Esophagus muscularis mucosa (tissue), 4 donors: ENCODE data around the gene HIRA. TPM values are rescaled to one million over a fixed set of nuclear protein-coding genes. Genes with fewer than 3 reads are reported as not detected.
"Not testable (repeated sequence)": the region's sequence is repeated elsewhere in the genome, so short reads cannot be mapped to it uniquely, and the experiment has no call there.

Experiments
- DNase-seq: peaks from one replicate; pipeline ENCODE4 v3.0.0-alpha.2; 2017; ENCODE audit errors: extremely low spot score
- H3K27ac ChIP-seq, 4 donors: fragments of 200-600 bp; sonication (generic); replicated peaks in 1 of 4; 1 replicate in 3 of 4; 2 replicates in 1 of 4; pipeline ENCODE4 v1.5.1; 2016 to 2019; ENCODE audit warnings: mild to moderate bottlenecking in 1 of 4
- H3K27me3 ChIP-seq, 4 donors: fragments of 200-600 bp; sonication (generic); one replicate each; pipeline versions ENCODE4 v1.5.1 to v1.6.0; 2016 to 2019
- H3K36me3 ChIP-seq, 4 donors: fragments of 200-600 bp; sonication (generic); one replicate each; pipeline ENCODE4 v1.5.1; 2016 to 2019
- H3K4me1 ChIP-seq, 4 donors: fragments of 200-600 bp; sonication (generic); one replicate each; pipeline ENCODE4 v1.5.1; 2016 to 2019
- H3K4me3 ChIP-seq, 4 donors: fragments of 200-600 bp; sonication (generic); 1 replicate in 2 of 4; 2 replicates in 2 of 4; pipeline ENCODE4 v1.5.1; 2016 to 2019; ENCODE audit warnings: mild to moderate bottlenecking in 4 of 4, moderate library complexity in 1 of 4
- H3K9me3 ChIP-seq, 4 donors: fragments of 200-600 bp; sonication (generic); 1 replicate in 3 of 4; 2 replicates in 1 of 4; pipeline ENCODE4 v1.5.1; 2016 to 2019
- EP300 ChIP-seq: sonication (generic); formaldehyde crosslinking; IDR thresholded peaks from one replicate; pipeline ENCODE4 v1.6.1; 2017; ENCODE audit warnings: antibody characterized with exemption
- POLR2A ChIP-seq: fragments of 450-650 bp; IDR thresholded peaks from one replicate; pipeline ENCODE4 v1.6.1; 2017; ENCODE audit warnings: antibody characterized with exemption, moderate library complexity, mild to moderate bottlenecking, low read depth
- POLR2AphosphoS5 ChIP-seq, 2 donors: sonication (generic); formaldehyde crosslinking; IDR thresholded peaks; one replicate each; pipeline ENCODE4 v1.6.1; 2017; ENCODE audit warnings: antibody characterized with exemption in 2 of 2
- WGBS: methylation state at CpG from one replicate; pipeline ENCODE4 v1.1.5; 2018; 5-methylcytosine and 5-hydroxymethylcytosine counted together
- intact Hi-C: fragments of 100-400 bp; cut with DNase I; formaldehyde crosslinking; loops from one replicate; pipeline ENCODE4 v1.15.1; 2023
- total RNA-seq, 4 donors: library from RNA; depleted of rRNA; stranded (reverse); fragments of >200 nt; gene quantifications; one replicate each; pipeline versions ENCODE4 v1.1.0 to v1.2.1, GENCODE V29; 2016
- TF ChIP-seq, protein P1 (sequence below), 3 experiments: fragments of 200-600 bp in 2 of 3; fragments of 450-650 bp in 1 of 3; sonication (generic) in 2 of 3; IDR thresholded peaks; one replicate each; pipeline ENCODE4 v1.5.1; 2017 to 2019; ENCODE audit warnings: antibody characterized with exemption in 3 of 3, mild to moderate bottlenecking in 2 of 3, moderate library complexity in 1 of 3

The HIRA gene
- total RNA-seq, 4 donors from 2014 or later = 22.0 to 31.6 (median 26.5) TPM

DNA sequence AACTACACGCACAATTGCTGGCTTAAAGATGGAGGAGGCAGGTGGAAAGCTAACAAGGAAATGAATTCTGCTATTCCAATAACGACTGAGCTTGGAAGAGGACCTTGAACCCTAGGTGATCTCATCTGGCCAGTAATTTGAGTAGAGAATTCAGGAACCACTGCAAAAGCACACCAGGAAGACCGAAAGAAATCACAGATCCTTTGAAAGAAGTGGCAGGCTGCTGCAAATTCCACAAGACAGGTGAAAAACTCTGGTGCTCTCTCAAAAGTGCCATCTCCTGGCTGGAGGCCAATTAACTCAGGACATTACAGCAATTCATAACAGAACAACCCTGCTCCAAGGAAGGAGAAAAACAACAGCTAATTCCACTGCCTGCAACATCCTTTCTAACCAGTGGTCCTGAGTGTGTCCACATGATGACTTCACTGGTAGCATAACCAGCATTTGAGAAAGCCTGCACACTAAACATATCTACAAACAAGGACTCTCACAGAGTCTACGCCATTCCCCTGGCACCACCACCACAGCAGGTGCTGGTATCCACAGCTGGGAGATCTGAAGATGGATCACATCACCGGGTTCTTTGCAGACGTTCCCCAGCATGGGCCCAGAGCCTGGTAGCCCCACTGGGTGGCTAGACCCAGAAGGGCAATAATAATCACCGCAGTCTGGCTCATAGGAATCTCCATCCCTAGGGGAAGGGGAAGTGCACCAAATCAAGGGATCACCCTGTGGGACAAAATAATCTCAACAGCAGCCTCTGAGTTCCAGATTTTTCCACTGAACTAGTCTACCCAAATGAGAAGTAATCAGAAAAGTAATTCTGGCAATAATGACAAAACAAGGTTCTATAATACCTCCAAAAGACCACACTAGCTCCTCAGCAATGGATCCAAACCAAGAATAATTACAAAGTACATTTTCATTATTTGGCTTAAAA lies 95.1 kb downstream of the HIRA start:
- no peaks in the 10 kb centered on the region for H3K27me3 ChIP-seq
- 93% methylated on average over 5 of the region's 7 CpGs for WGBS
- no peaks in the 10 kb centered on the region for H3K4me1 ChIP-seq
- TF ChIP-seq EP300 (no peak), POLR2AphosphoS5 (IDR thresholded peaks at IDR 0.05) (no peak), POLR2A (no peak)
- TF ChIP-seq, protein P1, sequence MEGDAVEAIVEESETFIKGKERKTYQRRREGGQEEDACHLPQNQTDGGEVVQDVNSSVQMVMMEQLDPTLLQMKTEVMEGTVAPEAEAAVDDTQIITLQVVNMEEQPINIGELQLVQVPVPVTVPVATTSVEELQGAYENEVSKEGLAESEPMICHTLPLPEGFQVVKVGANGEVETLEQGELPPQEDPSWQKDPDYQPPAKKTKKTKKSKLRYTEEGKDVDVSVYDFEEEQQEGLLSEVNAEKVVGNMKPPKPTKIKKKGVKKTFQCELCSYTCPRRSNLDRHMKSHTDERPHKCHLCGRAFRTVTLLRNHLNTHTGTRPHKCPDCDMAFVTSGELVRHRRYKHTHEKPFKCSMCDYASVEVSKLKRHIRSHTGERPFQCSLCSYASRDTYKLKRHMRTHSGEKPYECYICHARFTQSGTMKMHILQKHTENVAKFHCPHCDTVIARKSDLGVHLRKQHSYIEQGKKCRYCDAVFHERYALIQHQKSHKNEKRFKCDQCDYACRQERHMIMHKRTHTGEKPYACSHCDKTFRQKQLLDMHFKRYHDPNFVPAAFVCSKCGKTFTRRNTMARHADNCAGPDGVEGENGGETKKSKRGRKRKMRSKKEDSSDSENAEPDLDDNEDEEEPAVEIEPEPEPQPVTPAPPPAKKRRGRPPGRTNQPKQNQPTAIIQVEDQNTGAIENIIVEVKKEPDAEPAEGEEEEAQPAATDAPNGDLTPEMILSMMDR (IDR thresholded peaks at IDR 0.05) = no peak
- H3K27ac ChIP-seq = no peak overlapping the region
- H3K4me3 ChIP-seq = no peak overlapping the region
- intact Hi-C loops = no loop called here
- peaks cover 40 to 88% (median 57%) of the 10 kb centered on the region in 4 donors for H3K36me3 ChIP-seq
- peaks cover 0 to 39% (median 26%) of the 10 kb centered on the region in 4 donors for H3K9me3 ChIP-seq
- DNase-seq = no peak

DNA sequence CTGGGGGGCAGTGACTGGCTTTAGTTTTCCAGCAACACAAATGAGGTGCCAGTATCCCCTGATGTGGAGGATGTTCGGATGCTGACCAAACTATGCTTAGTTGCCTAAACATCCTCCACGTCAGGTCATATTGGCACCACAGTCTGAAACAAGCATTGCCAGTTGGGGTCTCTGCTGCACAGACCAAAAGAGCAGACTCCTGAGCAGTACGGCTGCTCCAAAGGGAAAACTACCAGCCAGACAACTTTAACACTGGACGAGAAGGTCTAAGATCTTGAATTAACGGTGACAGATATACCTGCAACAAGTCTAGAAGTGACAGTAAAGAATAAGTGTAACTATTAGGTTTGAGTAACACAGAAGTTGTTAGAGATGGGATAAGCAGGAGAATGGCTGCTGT lies 99.6 kb downstream of the HIRA start:
- no peak overlapping the region for H3K4me3 ChIP-seq
- DNase-seq = no peak
- TF ChIP-seq POLR2AphosphoS5 (IDR thresholded peaks at IDR 0.05) (no peak), POLR2A (no peak), EP300 (no peak)
- TF ChIP-seq, protein P1 (IDR thresholded peaks at IDR 0.05) = no peak
- no peaks in the 10 kb centered on the region for H3K4me1 ChIP-seq
- peaks cover 0 to 26% (median 18%) of the 10 kb centered on the region in 4 donors for H3K9me3 ChIP-seq
- no peaks in the 10 kb centered on the region for H3K27me3 ChIP-seq
- WGBS = 95% methylated on average over 3 of the region's 5 CpGs
- H3K36me3 ChIP-seq = peaks cover 52 to 82% (median 67%) of the 10 kb centered on the region in 4 donors
- H3K27ac ChIP-seq = no peak overlapping the region
- intact Hi-C loops = no loop called here

DNA sequence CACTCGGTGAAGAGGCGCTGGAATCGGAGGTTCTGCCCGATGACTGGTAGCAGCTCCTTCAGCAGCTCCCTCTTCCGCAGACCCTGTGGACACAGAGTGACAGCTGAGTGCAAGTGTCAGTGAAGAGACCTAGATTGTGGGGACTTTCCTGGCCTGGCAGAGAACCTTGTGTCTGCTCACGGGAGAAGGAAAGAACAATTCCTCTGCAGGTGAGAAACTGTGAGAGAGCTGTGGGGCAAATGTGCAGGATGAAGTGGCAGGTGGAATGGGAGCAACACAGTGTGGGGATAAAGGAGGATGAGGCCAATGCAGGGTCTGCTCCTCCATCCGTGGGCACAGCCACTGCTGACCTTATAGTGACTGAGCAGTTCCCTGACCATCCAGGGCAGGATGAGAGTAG lies 100.1 kb downstream of the HIRA start:
- TF ChIP-seq, protein P1 (IDR thresholded peaks at IDR 0.05) = no peak
- TF ChIP-seq POLR2AphosphoS5 (IDR thresholded peaks at IDR 0.05) (no peak), EP300 (no peak), POLR2A (no peak)
- Histone ChIP-seq H3K36me3 (peaks cover 47 to 77% (median 63%) of the 10 kb centered on the region in 4 donors), H3K27ac (no peak overlapping the region), H3K4me3 (no peak overlapping the region), H3K27me3 (no peaks in the 10 kb centered on the region), H3K4me1 (no peaks in the 10 kb centered on the region), H3K9me3 (peaks cover 0 to 22% (median 16%) of the 10 kb centered on the region in 4 donors)
- DNase-seq = no peak
- 93% methylated on average over 5 of the region's 7 CpGs for WGBS
- intact Hi-C loops = no loop called here

DNA sequence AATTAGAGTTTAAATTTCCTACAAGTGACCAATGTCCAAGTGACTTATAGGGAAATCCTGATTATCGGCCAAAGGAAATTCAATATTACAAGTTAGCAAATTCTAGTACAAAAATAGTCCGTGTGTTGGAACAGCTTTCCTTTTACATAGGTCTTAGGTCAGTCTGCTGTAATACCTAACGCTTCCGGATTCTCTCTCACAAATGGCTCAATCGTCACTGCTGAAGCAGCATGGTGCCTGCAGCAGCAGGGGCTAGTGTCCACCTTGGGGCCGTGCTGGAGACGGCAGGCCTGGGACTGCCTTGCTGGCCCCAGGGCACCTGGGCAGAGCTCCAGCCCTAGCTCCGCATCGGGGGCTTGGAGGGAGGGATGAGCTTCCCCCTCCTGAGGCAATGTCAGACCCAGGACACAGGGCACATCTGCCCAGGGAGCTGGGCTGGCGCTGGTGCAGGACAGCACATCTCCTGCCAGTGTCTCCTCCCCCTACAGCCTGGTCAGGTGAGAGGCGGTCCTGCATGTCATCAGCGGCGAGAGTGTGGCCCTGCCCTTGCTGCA lies 100.6 kb downstream of the HIRA start:
- no peak overlapping the region for H3K27ac ChIP-seq
- no peaks in the 10 kb centered on the region for H3K27me3 ChIP-seq
- DNase-seq = no peak
- H3K9me3 ChIP-seq = peaks cover 0 to 22% (median 15%) of the 10 kb centered on the region in 4 donors
- WGBS = 96% methylated on average over 9 of the region's 13 CpGs
- peaks cover 43 to 72% (median 57%) of the 10 kb centered on the region in 4 donors for H3K36me3 ChIP-seq
- TF ChIP-seq EP300 (no peak), POLR2AphosphoS5 (IDR thresholded peaks at IDR 0.05) (no peak), POLR2A (no peak)
- TF ChIP-seq, protein P1 (IDR thresholded peaks at IDR 0.05) = no peak
- H3K4me1 ChIP-seq = no peaks in the 10 kb centered on the region
- H3K4me3 ChIP-seq = no peak overlapping the region
- intact Hi-C loops = no loop called here

DNA sequence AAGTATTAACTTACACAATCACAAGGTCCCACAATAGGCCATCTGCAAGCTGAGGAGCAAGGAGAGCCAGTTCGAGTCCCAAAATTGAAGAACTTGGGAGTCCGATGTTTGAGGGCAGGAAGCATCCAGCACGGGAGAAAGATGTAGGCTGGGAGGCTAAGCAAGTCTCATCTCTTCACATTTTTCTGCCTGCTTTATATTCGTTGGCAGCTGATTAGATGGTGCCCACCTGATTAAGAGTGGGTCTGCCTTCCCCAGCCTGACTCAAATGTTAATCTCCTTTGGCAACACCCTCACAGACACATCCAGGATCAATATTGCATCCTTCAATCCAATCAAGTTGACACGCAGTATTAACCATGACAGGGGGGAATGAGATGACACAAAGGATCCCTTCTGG lies 101.3 kb downstream of the HIRA start:
- H3K27ac ChIP-seq, H3K4me3 ChIP-seq, DNase-seq, intact Hi-C loops, H3K4me1 ChIP-seq, H3K27me3 ChIP-seq: not testable (repeated sequence)
- 98% methylated on average over 5 of the region's 5 CpGs for WGBS
- peaks cover 0 to 22% (median 15%) of the 10 kb centered on the region in 4 donors for H3K9me3 ChIP-seq
- peaks cover 37 to 65% (median 51%) of the 10 kb centered on the region in 4 donors for H3K36me3 ChIP-seq
